Activated CD4-positive, alpha-beta T cell treated with anti-CD3 and anti-CD28 coated beads, Interleukin-2, amount 10 ng/mL, durations not matched to agents 7 days and 5 days (primary cell): ENCODE measurements around the gene EPHA8. TPM values are rescaled to one million over a fixed set of nuclear protein-coding genes. Genes with fewer than 3 reads are reported as not detected.

ENCODE experiments used
- CTCF ChIA-PET: fragments of 350-600 bp; sonication (Branson Sonifier 250); formaldehyde crosslinking; loops from one replicate; lab custom pipeline; 2021; ENCODE audit warnings: antibody characterized with exemption; lab: Charles Lee
- POLR2A ChIA-PET: fragments of 350-600 bp; sonication (Branson Sonifier 250); formaldehyde crosslinking; loops from one replicate; lab custom pipeline; 2021; ENCODE audit warnings: antibody characterized with exemption; lab: Charles Lee
- DNase-seq: peaks from one replicate; pipeline ENCODE4 v3.0.0-alpha.2; 2020
- H3K27ac Mint-ChIP-seq: one replicate; pipeline ENCODE4 v1.8.0; 2021; ENCODE audit warnings: mild to moderate bottlenecking, moderate library complexity, mixed read lengths
- H3K27me3 Mint-ChIP-seq: one replicate; pipeline ENCODE4 v1.8.0; 2021; ENCODE audit warnings: mixed read lengths
- H3K36me3 Mint-ChIP-seq: one replicate; pipeline ENCODE4 v1.8.0; 2021; ENCODE audit warnings: low read depth, mixed read lengths
- H3K4me1 Mint-ChIP-seq: one replicate; pipeline ENCODE4 v1.8.0; 2021; ENCODE audit warnings: mixed read lengths
- H3K4me3 Mint-ChIP-seq: one replicate; pipeline ENCODE4 v1.8.0; 2021; ENCODE audit warnings: mild to moderate bottlenecking, moderate library complexity, mixed read lengths
- H3K9me3 Mint-ChIP-seq: one replicate; pipeline ENCODE4 v1.8.0; 2021; ENCODE audit warnings: mixed read lengths
- total RNA-seq, 2 experiments: library from RNA; stranded (reverse); gene quantifications; one replicate each; pipeline ENCODE4 v1.2.3, GENCODE V29; 2021

Gene EPHA8
- total RNA-seq, 2 experiments from 2014 or later = not detected

- ChIA-PET POLR2A (no interaction called here), CTCF (interaction anchor here (0.7 kb wide), 1 partner anchor 1571 kb away, joined by 3 read pairs; no protein-coding TSS in a partner anchor)
- no peak overlapping the region for H3K4me3 Mint-ChIP-seq
- H3K36me3 Mint-ChIP-seq = no peaks in the 10 kb centered on the region
- H3K27me3 Mint-ChIP-seq = peaks cover 33% of the 10 kb centered on the region
- H3K27ac Mint-ChIP-seq = no peak overlapping the region
- no peak for DNase-seq
- no peaks in the 10 kb centered on the region for H3K9me3 Mint-ChIP-seq
- H3K4me1 Mint-ChIP-seq = no peaks in the 10 kb centered on the region
Observed at GRCh38 chr1:22608361-22608760, 45.1 kb downstream of the EPHA8 start.

GRCh38 chr1:22609291-22609690, 46.0 kb downstream of the EPHA8 start:
- Mint-ChIP-seq H3K27me3 (peaks cover 30% of the 10 kb centered on the region), H3K36me3 (no peaks in the 10 kb centered on the region), H3K4me1 (no peaks in the 10 kb centered on the region), H3K27ac (no peak overlapping the region), H3K4me3 (no peak overlapping the region), H3K9me3 (no peaks in the 10 kb centered on the region)
- POLR2A ChIA-PET = no interaction called here
- CTCF ChIA-PET = no interaction called here
- no peak for DNase-seq

GRCh38 chr1:22611530-22611947, 48.2 kb downstream of the EPHA8 start:
- Mint-ChIP-seq H3K36me3 (no peaks in the 10 kb centered on the region), H3K9me3 (no peaks in the 10 kb centered on the region), H3K27ac (no peak overlapping the region), H3K27me3 (peaks cover 14% of the 10 kb centered on the region), H3K4me3 (no peak overlapping the region), H3K4me1 (no peaks in the 10 kb centered on the region)
- ChIA-PET POLR2A (no interaction called here), CTCF (no interaction called here)
- DNase-seq = peak; percentile 59

- POLR2A ChIA-PET = no interaction called here
- H3K36me3 Mint-ChIP-seq = no peaks in the 10 kb centered on the region
- no peaks in the 10 kb centered on the region for H3K4me1 Mint-ChIP-seq
- no peak overlapping the region for H3K27ac Mint-ChIP-seq
- H3K4me3 Mint-ChIP-seq = no peak overlapping the region
- H3K27me3 Mint-ChIP-seq = peaks cover 3% of the 10 kb centered on the region
- DNase-seq = no peak
- CTCF ChIA-PET = no interaction called here
- H3K9me3 Mint-ChIP-seq = no peaks in the 10 kb centered on the region
Observed at GRCh38 chr1:22612671-22613571, 49.6 kb downstream of the EPHA8 start.

- H3K27ac Mint-ChIP-seq = no peak overlapping the region
- no peaks in the 10 kb centered on the region for H3K27me3 Mint-ChIP-seq
- DNase-seq = no peak
- ChIA-PET CTCF (no interaction called here), POLR2A (no interaction called here)
- no peaks in the 10 kb centered on the region for H3K36me3 Mint-ChIP-seq
- H3K9me3 Mint-ChIP-seq = no peaks in the 10 kb centered on the region
- H3K4me3 Mint-ChIP-seq = no peak overlapping the region
- H3K4me1 Mint-ChIP-seq = no peaks in the 10 kb centered on the region
Observed at GRCh38 chr1:22613572-22613918, 50.3 kb downstream of the EPHA8 start.

GRCh38 chr1:22613951-22614350, 50.7 kb downstream of the EPHA8 start:
- no peaks in the 10 kb centered on the region for H3K36me3 Mint-ChIP-seq
- DNase-seq = no peak
- CTCF ChIA-PET = no interaction called here
- H3K27ac Mint-ChIP-seq = no peak overlapping the region
- H3K4me3 Mint-ChIP-seq = no peak overlapping the region
- H3K4me1 Mint-ChIP-seq = no peaks in the 10 kb centered on the region
- POLR2A ChIA-PET = no interaction called here
- H3K27me3 Mint-ChIP-seq = no peaks in the 10 kb centered on the region
- no peaks in the 10 kb centered on the region for H3K9me3 Mint-ChIP-seq

- Mint-ChIP-seq H3K4me3 (no peak overlapping the region), H3K36me3 (no peaks in the 10 kb centered on the region), H3K9me3 (no peaks in the 10 kb centered on the region), H3K4me1 (no peaks in the 10 kb centered on the region), H3K27me3 (peaks cover 5% of the 10 kb centered on the region), H3K27ac (no peak overlapping the region)
- POLR2A ChIA-PET = no interaction called here
- CTCF ChIA-PET = no interaction called here
- DNase-seq = no peak
Observed at GRCh38 chr1:22615886-22616285, 52.6 kb downstream of the EPHA8 start.

GRCh38 chr1:22616571-22616970, 53.3 kb downstream of the EPHA8 start:
- Mint-ChIP-seq H3K36me3 (no peaks in the 10 kb centered on the region), H3K4me3 (no peak overlapping the region), H3K4me1 (no peaks in the 10 kb centered on the region), H3K9me3 (no peaks in the 10 kb centered on the region), H3K27ac (no peak overlapping the region), H3K27me3 (peaks cover 5% of the 10 kb centered on the region)
- ChIA-PET CTCF (interaction anchor here (0.9 kb wide), 1 partner anchor 10 kb away, joined by 3 read pairs; no protein-coding TSS in a partner anchor), POLR2A (no interaction called here)
- DNase-seq = no peak

GRCh38 chr1:22618056-22618455, 54.8 kb downstream of the EPHA8 start:
- H3K4me1 Mint-ChIP-seq = no peaks in the 10 kb centered on the region
- no peak overlapping the region for H3K27ac Mint-ChIP-seq
- H3K4me3 Mint-ChIP-seq = no peak overlapping the region
- H3K27me3 Mint-ChIP-seq = peaks cover 5% of the 10 kb centered on the region
- no peaks in the 10 kb centered on the region for H3K9me3 Mint-ChIP-seq
- DNase-seq = no peak
- H3K36me3 Mint-ChIP-seq = no peaks in the 10 kb centered on the region
- CTCF ChIA-PET = no interaction called here
- POLR2A ChIA-PET = no interaction called here

- no peak for DNase-seq
- POLR2A ChIA-PET = no interaction called here
- Mint-ChIP-seq H3K4me1 (no peaks in the 10 kb centered on the region), H3K4me3 (no peak overlapping the region), H3K9me3 (no peaks in the 10 kb centered on the region), H3K27me3 (peaks cover 5% of the 10 kb centered on the region), H3K27ac (no peak overlapping the region), H3K36me3 (no peaks in the 10 kb centered on the region)
- CTCF ChIA-PET = no interaction called here
Observed at GRCh38 chr1:22619252-22619651, 56.0 kb downstream of the EPHA8 start.

GRCh38 chr1:22619798-22620197, 56.5 kb downstream of the EPHA8 start:
- Mint-ChIP-seq H3K36me3 (no peaks in the 10 kb centered on the region), H3K4me1 (no peaks in the 10 kb centered on the region), H3K4me3 (no peak overlapping the region), H3K9me3 (no peaks in the 10 kb centered on the region), H3K27me3 (peaks cover 5% of the 10 kb centered on the region), H3K27ac (no peak overlapping the region)
- no peak for DNase-seq
- POLR2A ChIA-PET = no interaction called here
- CTCF ChIA-PET = no interaction called here

GRCh38 chr1:22621761-22622160, 58.5 kb downstream of the EPHA8 start:
- H3K36me3 Mint-ChIP-seq = no peaks in the 10 kb centered on the region
- H3K27me3 Mint-ChIP-seq = peaks cover 5% of the 10 kb centered on the region
- POLR2A ChIA-PET = no interaction called here
- CTCF ChIA-PET = no interaction called here
- no peaks in the 10 kb centered on the region for H3K4me1 Mint-ChIP-seq
- no peak overlapping the region for H3K27ac Mint-ChIP-seq
- H3K9me3 Mint-ChIP-seq = no peaks in the 10 kb centered on the region
- no peak for DNase-seq
- H3K4me3 Mint-ChIP-seq = no peak overlapping the region

- Mint-ChIP-seq H3K27ac (no peak overlapping the region), H3K36me3 (no peaks in the 10 kb centered on the region), H3K4me1 (no peaks in the 10 kb centered on the region), H3K4me3 (no peak overlapping the region), H3K27me3 (peaks cover 12% of the 10 kb centered on the region), H3K9me3 (no peaks in the 10 kb centered on the region)
- ChIA-PET CTCF (interaction anchor here (0.5 to 0.7 kb wide), 2 partner anchors 34 to 431 kb away, joined by 3 read pairs; no protein-coding TSS in a partner anchor), POLR2A (no interaction called here)
- no peak for DNase-seq
Observed at GRCh38 chr1:22625262-22625925, 62.1 kb downstream of the EPHA8 start.
